B cell (primary cell): ENCODE results near the gene SLC16A12. TPM values are rescaled to one million over a fixed set of nuclear protein-coding genes. Genes with fewer than 3 reads are reported as not detected.

Experiments
- ATAC-seq: fragments of 200-7000 bp; cut with Tn5 transposase; one replicate; pipeline ENCODE4 v1.10.0; 2021; ENCODE audit warnings: low read depth, mild to moderate bottlenecking, moderate number of reproducible peaks, moderate library complexity
- CTCF ChIA-PET: fragments of 350-600 bp; sonication (Branson Sonifier 250); formaldehyde crosslinking; loops from one replicate; lab custom pipeline; 2021; ENCODE audit warnings: antibody characterized with exemption, inconsistent platforms; lab: Charles Lee
- POLR2A ChIA-PET: fragments of 350-600 bp; sonication (Branson Sonifier 250); formaldehyde crosslinking; loops from one replicate; lab custom pipeline; 2021; ENCODE audit warnings: antibody characterized with exemption; lab: Charles Lee
- DNase-seq: peaks from one replicate; pipeline ENCODE4 v3.0.0; 2013
- H2AFZ ChIP-seq: 2 replicates; pipeline ENCODE4 v1.6.1; 2012; ENCODE audit warnings: mild to moderate bottlenecking, low read depth, low read length; ENCODE audit not compliant: insufficient read depth, poor library complexity, severe bottlenecking
- H3K27ac ChIP-seq, 2 donors: 1 replicate in 1 of 2; 2 replicates in 1 of 2; pipeline ENCODE4 v1.5.1; 2012 to 2013; ENCODE audit warnings: low read length in 2 of 2, mild to moderate bottlenecking in 2 of 2, moderate library complexity in 1 of 2
- H3K27me3 ChIP-seq, 4 experiments: fragments of 200-600 bp in 1 of 4; sonication (generic) in 1 of 4; replicated peaks in 1 of 4; 1 replicate in 2 of 4; 2 replicates in 2 of 4; pipeline versions ENCODE4 v1.6.1 to v1.7.0; 2013 to 2016; ENCODE audit warnings: low read length in 3 of 4, mild to moderate bottlenecking in 2 of 4, mixed read lengths in 1 of 4, moderate library complexity in 1 of 4; ENCODE audit not compliant: insufficient read depth in 4 of 4, control insufficient read depth in 3 of 4; ENCODE audit errors: control extremely low read depth in 1 of 4
- H3K36me3 ChIP-seq, 2 experiments: replicated peaks in 1 of 2; 1 replicate in 1 of 2; 2 replicates in 1 of 2; pipeline versions ENCODE4 v1.6.1 to v1.7.1; 2013; ENCODE audit warnings: low read length in 1 of 2; ENCODE audit not compliant: insufficient read depth in 2 of 2, control insufficient read depth in 1 of 2; ENCODE audit errors: control extremely low read depth in 1 of 2, extremely low read depth in 1 of 2
- H3K4me1 ChIP-seq, 2 donors: fragments of 200-600 bp in 1 of 2; sonication (generic) in 1 of 2; 1 replicate in 1 of 2; 2 replicates in 1 of 2; pipeline versions ENCODE4 v1.5.1 to v1.6.1; 2013 to 2017; ENCODE audit warnings: low read length in 2 of 2; ENCODE audit not compliant: control insufficient read depth in 2 of 2, insufficient read depth in 2 of 2
- H3K4me2 ChIP-seq: replicated peaks from 2 replicates; pipeline ENCODE3; 2012; ENCODE audit warnings: mild to moderate bottlenecking, low read depth, low read length; ENCODE audit not compliant: poor library complexity, severe bottlenecking
- H3K4me3 ChIP-seq, 5 experiments: fragments of 200-600 bp in 1 of 5; sonication (generic) in 1 of 5; 1 replicate in 3 of 5; 2 replicates in 2 of 5; pipeline versions ENCODE4 v1.5.1 to v1.7.0; 2011 to 2016; ENCODE audit warnings: low read length in 4 of 5, mild to moderate bottlenecking in 4 of 5, low read depth in 2 of 5, control low read depth in 1 of 5, moderate library complexity in 1 of 5; ENCODE audit not compliant: insufficient read depth in 1 of 5; ENCODE audit errors: control extremely low read depth in 1 of 5, extremely low read depth in 1 of 5
- H3K79me2 ChIP-seq: fragments of 200-600 bp; sonication (generic); one replicate; pipeline ENCODE4 v1.6.0; 2016; ENCODE audit warnings: low read length; ENCODE audit not compliant: control insufficient read depth, insufficient read depth
- H3K9ac ChIP-seq: fragments of 200-600 bp; sonication (generic); 2 replicates; pipeline ENCODE4 v1.6.1; 2017; ENCODE audit warnings: mild to moderate bottlenecking, low read length, moderate library complexity
- H3K9me3 ChIP-seq, 3 donors: one replicate each; pipeline versions ENCODE4 v1.6.1 to v1.7.1; 2013; ENCODE audit warnings: low read length in 2 of 3; ENCODE audit not compliant: control insufficient read depth in 2 of 3, insufficient read depth in 1 of 3; ENCODE audit errors: control extremely low read depth in 1 of 3
- H4K20me1 ChIP-seq: 2 replicates; pipeline ENCODE4 v1.6.0; 2012; ENCODE audit warnings: mild to moderate bottlenecking, low read length; ENCODE audit not compliant: insufficient read depth, control insufficient read depth, poor library complexity, severe bottlenecking
- H3K27ac Mint-ChIP-seq: one replicate; pipeline ENCODE4 v1.8.0; 2021; ENCODE audit warnings: mixed read lengths
- H3K27me3 Mint-ChIP-seq: one replicate; pipeline ENCODE4 v1.8.0; 2021; ENCODE audit warnings: mixed read lengths
- H3K4me1 Mint-ChIP-seq: one replicate; pipeline ENCODE4 v1.8.0; 2021; ENCODE audit warnings: mixed read lengths
- H3K4me3 Mint-ChIP-seq: one replicate; pipeline ENCODE4 v1.8.0; 2021; ENCODE audit warnings: mixed read lengths
- H3K9me3 Mint-ChIP-seq: one replicate; pipeline ENCODE4 v1.8.0; 2022; ENCODE audit warnings: mixed read lengths; ENCODE audit not compliant: insufficient read depth
- CTCF ChIP-seq: fragments of 200-600 bp; IDR thresholded peaks from one replicate; pipeline ENCODE4 v1.8.0; 2022; ENCODE audit warnings: antibody characterized with exemption, mild to moderate bottlenecking
- EZH2 ChIP-seq: IDR thresholded peaks from 2 replicates; pipeline ENCODE4 v1.6.1; 2012; ENCODE audit warnings: borderline replicate concordance, low read depth, mild to moderate bottlenecking, moderate library complexity, low read length; ENCODE audit not compliant: insufficient read depth, poor library complexity, severe bottlenecking
- WGBS: methylation state at CpG from one replicate; pipeline ENCODE4 v1.1.5; 2013; ENCODE audit warnings: missing lambda C conversion rate; ENCODE audit not compliant: insufficient coverage; 5-methylcytosine and 5-hydroxymethylcytosine counted together
- intact Hi-C: fragments of 100-400 bp; cut with micrococcal nuclease; formaldehyde crosslinking; loops from one replicate; pipeline ENCODE4 v1.10.0; 2022
- polyA plus RNA-seq: library from polyadenylated mRNA; depleted of rRNA; stranded (reverse); fragments of >200 nt; gene quantifications from 2 replicates; pipeline ENCODE4 v1.2.3, GENCODE V29; 2012
- total RNA-seq, 2 donors: library from RNA; stranded (reverse); fragments of 120-200 nt in 1 of 2; gene quantifications; 1 replicate in 1 of 2; 2 replicates in 1 of 2; pipeline versions ENCODE4 v1.2.3 to v1.2.4, GENCODE V29; 2013 to 2022

Gene SLC16A12
- total and polyA plus RNA-seq, 2 donors (not counting 1 experiment from before 2014, with no cell fraction given), result not detected

- WGBS, result 91% methylated on average over 7 of the region's 10 CpGs
- no peaks in the 10 kb centered on the region for H3K79me2 ChIP-seq
- no peak overlapping the region for H3K4me2 ChIP-seq
- Mint-ChIP-seq H3K27me3 (peaks cover 9% of the 10 kb centered on the region), H3K27ac (no peak overlapping the region), H3K4me3 (no peak overlapping the region), H3K4me1 (no peaks in the 10 kb centered on the region), H3K9me3 (no peaks in the 10 kb centered on the region)
- H3K27ac ChIP-seq, result no peak overlapping the region
- H3K4me3 ChIP-seq, result no peak overlapping the region
- no peaks in the 10 kb centered on the region for H3K27me3 ChIP-seq
- intact Hi-C loops, result loop anchor here (10.0 kb wide), 2 partner anchors 532 to 632 kb away; no protein-coding TSS in a partner anchor
- H3K9me3 ChIP-seq, result no peaks in the 10 kb centered on the region
- ChIA-PET CTCF (interaction anchor here (1.1 kb wide), 1 partner anchor 9 kb away, joined by 5 read pairs; no protein-coding TSS in a partner anchor), POLR2A (no interaction called here)
- no peak overlapping the region for H3K9ac ChIP-seq
- H3K36me3 ChIP-seq, result no peaks in the 10 kb centered on the region
- no peak for ATAC-seq
- DNase-seq, result no peak
- no peaks in the 10 kb centered on the region for H3K4me1 ChIP-seq
- H4K20me1 ChIP-seq, result no peaks in the 10 kb centered on the region
- TF ChIP-seq CTCF (no peak), EZH2 (no peak)
- no peak overlapping the region for H2AFZ ChIP-seq
Measured at GRCh38 chr10:89566095-89566950, 30.9 kb upstream of the SLC16A12 start.

GRCh38 chr10:89565180-89565579 is 29.8 kb upstream of the SLC16A12 start:
- Histone ChIP-seq H3K27me3 (no peaks in the 10 kb centered on the region), H4K20me1 (no peaks in the 10 kb centered on the region), H3K4me2 (no peak overlapping the region), H3K4me3 (no peak overlapping the region), H2AFZ (no peak overlapping the region), H3K9me3 (no peaks in the 10 kb centered on the region), H3K79me2 (no peaks in the 10 kb centered on the region), H3K9ac (no peak overlapping the region), H3K36me3 (no peaks in the 10 kb centered on the region), H3K4me1 (no peaks in the 10 kb centered on the region), H3K27ac (no peak overlapping the region)
- H3K27ac Mint-ChIP-seq, result no peak overlapping the region
- ATAC-seq, result no peak
- no peaks in the 10 kb centered on the region for H3K9me3 Mint-ChIP-seq
- DNase-seq, result no peak
- TF ChIP-seq EZH2 (no peak), CTCF (no peak)
- CTCF ChIA-PET, result interaction anchor here (0.7 to 1.6 kb wide), 14 partner anchors 12 to 359 kb away, joined by 3 to 14 read pairs (median 5); partner anchors contain the start of gene CH25H
- no peaks in the 10 kb centered on the region for H3K4me1 Mint-ChIP-seq
- H3K4me3 Mint-ChIP-seq, result no peak overlapping the region
- POLR2A ChIA-PET, result no interaction called here
- peaks cover 9% of the 10 kb centered on the region for H3K27me3 Mint-ChIP-seq
- intact Hi-C loops, result loop anchor here (10.0 kb wide), 2 partner anchors 530 to 630 kb away; no protein-coding TSS in a partner anchor
- WGBS, result no CpG with 5 or more reads among the region's 1 CpG
